Stimulated activated CD8-positive, alpha-beta memory T cell treated with anti-CD3 and anti-CD28 coated beads, Interleukin-15, amount 100 ng/mL, for 24 hours (primary cell): ENCODE measurements around the gene MYO1D.
"Not testable (repeated sequence)": the region's sequence is repeated elsewhere in the genome, so short reads cannot be mapped to it uniquely, and the experiment has no call there.

Experiments used
- DNase-seq: peaks from one replicate; pipeline ENCODE4 v3.0.0-alpha.2; 2020; ENCODE audit warnings: low read depth

Gene MYO1D

GRCh38 chr17:32773856-32774694 is 102.8 kb downstream of the MYO1D start:
- no peak for DNase-seq

- no peak for DNase-seq
These were observed 104.4 kb downstream of the MYO1D start for GRCh38 chr17:32772453-32773025.

DNA sequence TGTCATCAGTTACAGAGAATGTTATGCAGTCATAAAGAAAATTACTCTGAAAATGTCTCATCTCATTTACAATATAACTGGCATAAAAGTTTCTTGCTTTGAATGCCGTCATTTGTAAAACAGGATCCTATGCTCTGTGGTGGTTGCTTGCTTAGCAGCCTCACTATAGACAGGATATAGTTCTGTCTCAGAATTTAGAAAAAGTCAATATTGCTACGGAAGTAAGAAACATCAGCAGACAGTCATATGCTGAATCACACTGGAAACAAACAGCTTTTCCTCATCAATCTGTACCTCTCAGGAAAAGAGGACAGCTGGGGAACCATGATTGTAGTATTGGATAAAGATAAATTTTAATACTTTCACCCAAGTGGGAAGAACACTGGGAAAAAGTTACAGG is 105.5 kb downstream of the MYO1D start:
- no peak for DNase-seq

GRCh38 chr17:32769846-32770245 is 107.1 kb downstream of the MYO1D start:
- no peak for DNase-seq

- no peak for DNase-seq
These were observed 113.0 kb downstream of the MYO1D start for GRCh38 chr17:32763855-32764439.

GRCh38 chr17:32759476-32759875 is 117.4 kb downstream of the MYO1D start:
- no peak for DNase-seq

GRCh38 chr17:32757963-32758362 is 119.0 kb downstream of the MYO1D start:
- no peak for DNase-seq

GRCh38 chr17:32756696-32757095 is 120.2 kb downstream of the MYO1D start:
- DNase-seq, result no peak

GRCh38 chr17:32755045-32755805 is 121.7 kb downstream of the MYO1D start:
- DNase-seq, result no peak

DNA sequence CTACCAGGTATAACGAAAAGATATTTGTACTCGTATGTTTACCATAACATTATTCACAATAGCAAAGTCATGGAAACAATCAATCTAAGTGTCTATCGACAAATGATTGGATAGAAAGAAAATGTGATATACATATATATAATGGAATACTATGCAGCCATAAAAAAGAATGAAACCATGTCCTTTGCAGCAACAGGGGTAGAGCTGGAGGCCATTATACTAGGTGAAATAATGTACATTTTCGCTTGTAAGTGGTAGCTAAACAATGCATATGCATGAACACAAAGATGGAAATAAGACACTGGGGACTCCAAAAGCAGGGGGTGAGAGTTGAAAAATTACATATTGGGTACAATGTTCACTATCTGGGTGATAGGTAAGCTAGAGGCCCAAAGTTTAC is 124.0 kb downstream of the MYO1D start:
- no peak for DNase-seq

GRCh38 chr17:32747856-32748255 is 129.1 kb downstream of the MYO1D start:
- DNase-seq, result no peak

DNA sequence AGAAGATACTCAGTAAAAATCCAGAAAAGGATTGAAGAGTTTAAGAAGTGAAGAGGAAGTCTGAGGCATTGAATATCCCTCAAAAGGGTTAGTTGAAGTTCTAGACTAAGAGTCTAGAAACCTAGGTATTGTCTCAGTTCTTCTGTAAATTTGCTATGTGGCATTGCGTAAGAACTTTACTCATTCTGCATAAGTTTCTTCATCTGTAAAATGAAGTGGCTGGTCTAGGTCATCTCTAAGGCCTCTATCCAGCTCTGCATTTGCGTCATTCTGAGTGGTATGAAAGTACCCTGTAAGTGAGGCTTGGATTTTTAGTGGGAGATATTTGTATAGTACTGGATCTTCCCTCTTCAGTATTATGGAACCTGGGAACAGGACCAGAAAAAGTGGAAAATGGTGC is 130.2 kb downstream of the MYO1D start:
- DNase-seq, result no peak

GRCh38 chr17:32746280-32746679 is 130.6 kb downstream of the MYO1D start:
- DNase-seq, result no peak

GRCh38 chr17:32742681-32743538 is 134.0 kb downstream of the MYO1D start:
- no peak for DNase-seq

- no peak for DNase-seq
These were observed 135.5 kb downstream of the MYO1D start for GRCh38 chr17:32741381-32741780.

DNA sequence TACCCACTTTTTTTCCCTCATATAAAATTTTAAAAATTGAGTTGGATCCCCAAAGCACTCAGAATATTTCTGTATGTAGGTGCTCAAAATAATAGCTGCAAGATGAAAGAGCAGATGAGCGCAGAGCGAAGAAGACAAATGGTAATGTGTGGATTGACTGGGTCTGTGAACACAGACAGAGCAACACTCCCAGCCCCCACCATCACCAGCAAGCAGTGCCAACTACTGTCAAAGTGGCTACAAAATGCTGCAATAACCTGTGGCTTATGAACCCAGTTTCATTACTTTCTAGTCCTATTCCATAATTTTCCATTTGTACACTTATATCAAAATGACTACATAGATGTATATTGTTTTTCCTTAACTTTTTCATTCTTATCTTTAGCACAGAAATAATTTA is 137.2 kb downstream of the MYO1D start:
- DNase-seq, result no peak

DNA sequence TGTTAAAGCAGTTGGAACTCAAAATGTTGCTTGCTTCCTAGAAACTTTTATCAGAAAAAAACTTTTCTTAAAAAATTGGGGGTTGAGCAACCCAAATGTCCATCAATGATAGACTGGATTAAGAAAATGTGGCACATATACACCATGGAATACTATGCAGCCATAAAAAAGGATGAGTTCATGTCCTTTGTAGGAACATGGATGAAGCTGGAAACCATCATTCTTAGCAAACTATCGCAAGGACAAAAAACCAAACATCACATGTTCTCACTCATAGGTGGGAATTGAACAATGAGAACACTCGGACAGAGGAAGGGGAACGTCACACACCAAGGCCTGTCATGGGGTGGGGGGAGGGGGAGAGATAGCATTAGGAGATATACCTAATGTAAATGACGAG is 137.8 kb downstream of the MYO1D start:
- DNase-seq, result not testable (repeated sequence)

GRCh38 chr17:32733401-32733800 is 143.5 kb downstream of the MYO1D start:
- DNase-seq, result no peak

DNA sequence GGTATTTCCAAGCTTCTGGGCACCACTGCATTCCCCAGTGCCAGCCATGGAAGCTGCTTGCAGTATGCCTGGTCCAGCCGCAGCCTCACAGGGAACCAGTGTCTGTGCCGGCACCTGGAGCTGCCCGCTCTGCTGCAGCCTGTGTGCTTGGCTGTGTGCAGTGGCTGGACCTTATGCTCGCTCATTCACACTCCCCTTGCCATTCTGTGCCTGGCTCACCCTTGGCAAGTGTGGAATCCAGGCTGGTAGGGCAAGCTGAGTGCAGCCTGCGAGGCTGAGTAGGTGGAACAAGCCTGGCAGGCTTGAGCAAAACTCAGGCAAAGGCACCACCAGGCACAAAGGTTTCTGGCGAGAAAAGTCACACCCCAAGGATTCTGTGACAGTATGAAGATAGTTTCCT is 144.0 kb downstream of the MYO1D start:
- DNase-seq, result no peak

GRCh38 chr17:32732296-32732642 is 144.7 kb downstream of the MYO1D start:
- DNase-seq, result no peak

- DNase-seq, result no peak
These were observed 145.2 kb downstream of the MYO1D start for GRCh38 chr17:32731556-32732295.
